ENCODE measurements around the gene DCHS2. TPM values are rescaled to one million over a fixed set of nuclear protein-coding genes. Genes with fewer than 3 reads are reported as not detected.

Gene DCHS2
- total RNA-seq, 1 donor from 2014 or later = not detected

- no peak overlapping the region for H3K4me3 Mint-ChIP-seq
- no peak for DNase-seq (ENCODE audit: low spot score)
- no peaks in the 10 kb centered on the region for H3K36me3 Mint-ChIP-seq (ENCODE audit: low read depth)
- intact Hi-C loops (cut with micrococcal nuclease) = no loop called here
- peaks cover 8% of the 10 kb centered on the region for H3K27me3 Mint-ChIP-seq (ENCODE audit: insufficient read depth)
- no peaks in the 10 kb centered on the region for H3K4me1 Mint-ChIP-seq (ENCODE audit: low read depth)
- H3K27ac Mint-ChIP-seq = no peak overlapping the region
- no peaks in the 10 kb centered on the region for H3K9me3 Mint-ChIP-seq
Measured at GRCh38 chr4:154389148-154389547, 102.5 kb downstream of the DCHS2 start.

- no peak for DNase-seq (ENCODE audit: low spot score)
- Mint-ChIP-seq H3K36me3 (ENCODE audit: low read depth) (no peaks in the 10 kb centered on the region), H3K4me3 (no peak overlapping the region), H3K9me3 (no peaks in the 10 kb centered on the region), H3K27ac (no peak overlapping the region), H3K27me3 (ENCODE audit: insufficient read depth) (peaks cover 3% of the 10 kb centered on the region), H3K4me1 (ENCODE audit: low read depth) (no peaks in the 10 kb centered on the region)
- intact Hi-C loops (cut with micrococcal nuclease) = no loop called here
Measured at GRCh38 chr4:154384012-154384411, 107.6 kb downstream of the DCHS2 start.

DNA sequence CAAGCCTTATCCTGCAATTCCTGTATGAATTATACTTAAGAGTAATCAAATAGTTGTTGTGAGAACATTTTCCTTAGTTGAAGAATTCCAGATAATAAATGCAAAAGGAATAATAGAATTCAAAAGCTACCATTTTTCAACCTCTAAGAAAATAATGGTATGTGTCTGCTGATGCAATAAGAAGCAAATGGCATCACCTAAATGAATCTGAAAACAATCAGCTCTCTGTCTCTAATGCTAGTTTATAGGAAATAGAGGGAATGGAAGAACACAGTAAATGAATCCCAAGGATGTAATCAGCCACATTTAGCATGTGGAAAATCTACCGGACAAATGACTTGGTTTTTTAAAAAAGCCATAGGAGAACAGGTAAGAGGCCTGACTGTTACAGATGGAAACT is 115.1 kb downstream of the DCHS2 start:
- H3K27ac Mint-ChIP-seq = no peak overlapping the region
- H3K4me1 Mint-ChIP-seq (ENCODE audit: low read depth) = no peaks in the 10 kb centered on the region
- no peaks in the 10 kb centered on the region for H3K9me3 Mint-ChIP-seq

DNA sequence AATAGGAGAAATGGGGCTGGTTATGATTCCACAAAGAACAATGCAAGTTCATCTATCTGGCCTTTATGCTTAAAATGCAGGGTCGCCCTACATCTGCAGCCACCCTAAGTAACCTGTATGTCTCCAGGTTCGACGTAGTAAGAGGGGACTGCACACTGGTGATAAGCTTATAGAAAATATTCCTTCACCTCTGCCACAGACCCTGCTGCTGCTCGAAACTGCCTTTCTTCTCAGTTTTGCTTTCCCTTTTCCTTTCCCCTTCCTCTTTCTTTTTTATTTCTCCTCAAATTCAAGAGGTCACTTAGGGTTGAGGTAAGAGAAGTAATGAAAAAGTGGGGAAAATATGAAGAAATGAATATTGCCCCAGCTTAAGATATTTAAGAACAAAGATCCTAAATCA is 123.5 kb downstream of the DCHS2 start:
- intact Hi-C loops (cut with micrococcal nuclease) = no loop called here
- no peak overlapping the region for H3K27ac Mint-ChIP-seq
- no peak overlapping the region for H3K4me3 Mint-ChIP-seq
- no peaks in the 10 kb centered on the region for H3K36me3 Mint-ChIP-seq (ENCODE audit: low read depth)
- DNase-seq (ENCODE audit: low spot score) = no peak
- H3K27me3 Mint-ChIP-seq (ENCODE audit: insufficient read depth) = peaks cover 18% of the 10 kb centered on the region
- H3K9me3 Mint-ChIP-seq = no peaks in the 10 kb centered on the region
- peaks cover 18% of the 10 kb centered on the region for H3K4me1 Mint-ChIP-seq (ENCODE audit: low read depth)

More for the DNA sequence above, 115.1 kb downstream of the DCHS2 start:
- Mint-ChIP-seq H3K4me3 (no peak overlapping the region), H3K27me3 (ENCODE audit: insufficient read depth) (peaks cover 20% of the 10 kb centered on the region), H3K36me3 (ENCODE audit: low read depth) (no peaks in the 10 kb centered on the region)
- intact Hi-C loops (cut with micrococcal nuclease) = no loop called here
- DNase-seq (ENCODE audit: low spot score) = no peak

DNA sequence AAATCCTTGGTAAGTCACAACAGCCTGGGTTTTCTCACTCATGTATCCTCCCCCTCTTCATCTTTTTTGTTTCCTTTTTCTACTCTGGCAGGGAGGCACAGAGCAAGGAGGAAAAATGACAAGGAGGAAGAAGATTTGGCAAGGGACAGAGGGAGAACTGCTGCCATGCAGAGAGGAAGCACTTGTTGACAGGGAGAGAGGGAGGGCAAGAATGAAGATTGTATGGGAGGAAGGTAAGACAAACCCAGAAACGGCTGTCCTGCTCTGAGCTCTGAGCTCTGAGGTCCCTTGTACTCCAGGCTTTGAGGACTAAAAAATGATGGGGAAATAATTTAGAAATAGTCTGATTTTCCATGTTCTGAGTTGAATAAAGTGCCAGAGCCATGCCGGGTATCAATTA is 123.9 kb downstream of the DCHS2 start:
- H3K4me1 Mint-ChIP-seq (ENCODE audit: low read depth) = peaks cover 18% of the 10 kb centered on the region
- peak overlapping the region; percentile 40 for H3K27ac Mint-ChIP-seq
- no peak overlapping the region for H3K4me3 Mint-ChIP-seq
- peaks cover 21% of the 10 kb centered on the region for H3K27me3 Mint-ChIP-seq (ENCODE audit: insufficient read depth)
- DNase-seq (ENCODE audit: low spot score) = no peak
- no peaks in the 10 kb centered on the region for H3K36me3 Mint-ChIP-seq (ENCODE audit: low read depth)
- H3K9me3 Mint-ChIP-seq = no peaks in the 10 kb centered on the region
- intact Hi-C loops (cut with micrococcal nuclease) = no loop called here

DNA sequence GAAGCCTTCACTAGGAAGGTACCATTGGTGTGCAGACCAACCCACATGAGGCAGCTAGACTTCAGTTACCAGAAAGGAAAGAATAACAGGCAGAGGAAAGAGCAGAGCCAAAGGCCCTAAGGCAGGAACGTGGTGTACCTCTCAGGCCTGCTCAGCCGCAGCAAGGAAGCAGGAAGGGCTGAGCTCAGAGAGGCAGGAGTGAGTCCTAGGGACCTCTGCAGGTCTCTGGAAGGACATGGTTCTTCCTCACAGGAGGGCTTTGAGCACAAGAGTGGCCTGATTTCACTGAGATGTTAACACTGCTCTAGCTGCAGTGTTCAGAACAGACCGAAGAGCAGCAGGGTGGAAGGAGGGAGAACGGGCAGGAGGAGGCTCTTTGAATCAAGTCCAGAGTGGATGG is 124.6 kb downstream of the DCHS2 start:
- intact Hi-C loops (cut with micrococcal nuclease) = no loop called here
- Mint-ChIP-seq H3K27me3 (ENCODE audit: insufficient read depth) (peaks cover 19% of the 10 kb centered on the region), H3K9me3 (no peaks in the 10 kb centered on the region), H3K4me3 (no peak overlapping the region), H3K36me3 (ENCODE audit: low read depth) (no peaks in the 10 kb centered on the region), H3K27ac (no peak overlapping the region), H3K4me1 (ENCODE audit: low read depth) (peaks cover 21% of the 10 kb centered on the region)
- no peak for DNase-seq (ENCODE audit: low spot score)

DNA sequence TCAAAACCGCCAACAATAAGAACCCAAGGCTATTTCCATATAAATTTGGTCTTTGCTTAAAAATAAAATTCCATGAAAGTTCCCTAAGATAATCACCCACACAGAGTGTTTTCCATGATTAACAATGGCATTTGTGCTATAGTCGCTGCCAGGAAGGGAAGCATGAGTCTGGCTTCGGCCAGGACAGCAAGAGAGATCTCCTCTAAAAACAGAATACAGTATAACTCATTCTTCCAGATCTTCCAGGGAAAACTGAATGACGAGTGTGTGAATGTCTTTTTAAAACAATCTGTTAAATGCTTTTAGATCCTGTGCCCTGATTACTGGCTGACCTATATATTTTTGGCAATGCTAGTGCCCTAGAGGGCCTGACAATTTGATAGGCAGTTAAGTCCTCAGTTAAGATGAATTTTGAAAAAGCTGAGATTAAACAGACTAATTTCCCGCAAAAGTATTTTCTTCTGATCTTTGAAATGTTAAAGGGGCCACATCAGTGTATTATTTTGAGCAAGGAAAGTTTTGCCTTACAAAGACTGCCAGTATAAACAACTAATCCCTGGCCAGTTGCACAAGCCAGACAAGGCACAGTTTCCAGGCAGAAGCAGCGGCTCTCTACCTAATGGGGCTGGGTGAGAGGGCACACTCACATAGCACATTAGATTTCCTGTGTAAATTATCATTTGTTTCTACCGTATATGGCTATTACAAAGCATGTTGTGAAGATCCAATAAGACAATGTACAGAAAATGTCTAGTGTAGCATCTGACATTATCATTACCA is 127.3 kb downstream of the DCHS2 start:
- Mint-ChIP-seq H3K4me1 (ENCODE audit: low read depth) (peaks cover 37% of the 10 kb centered on the region), H3K27me3 (ENCODE audit: insufficient read depth) (peaks cover 11% of the 10 kb centered on the region), H3K4me3 (no peak overlapping the region), H3K9me3 (no peaks in the 10 kb centered on the region), H3K27ac (no peak overlapping the region), H3K36me3 (ENCODE audit: low read depth) (no peaks in the 10 kb centered on the region)
- intact Hi-C loops (cut with micrococcal nuclease) = no loop called here
- no peak for DNase-seq (ENCODE audit: low spot score)

- H3K4me1 Mint-ChIP-seq (ENCODE audit: low read depth) = peaks cover 19% of the 10 kb centered on the region
- no peaks in the 10 kb centered on the region for H3K36me3 Mint-ChIP-seq (ENCODE audit: low read depth)
- peaks cover 20% of the 10 kb centered on the region for H3K27me3 Mint-ChIP-seq (ENCODE audit: insufficient read depth)
- no peak overlapping the region for H3K4me3 Mint-ChIP-seq
- no peak overlapping the region for H3K27ac Mint-ChIP-seq
- peak; percentile 9 for DNase-seq (ENCODE audit: low spot score)
- H3K9me3 Mint-ChIP-seq = no peaks in the 10 kb centered on the region
- intact Hi-C loops (cut with micrococcal nuclease) = no loop called here
Measured at GRCh38 chr4:154361450-154361849, 130.1 kb downstream of the DCHS2 start.

DNA sequence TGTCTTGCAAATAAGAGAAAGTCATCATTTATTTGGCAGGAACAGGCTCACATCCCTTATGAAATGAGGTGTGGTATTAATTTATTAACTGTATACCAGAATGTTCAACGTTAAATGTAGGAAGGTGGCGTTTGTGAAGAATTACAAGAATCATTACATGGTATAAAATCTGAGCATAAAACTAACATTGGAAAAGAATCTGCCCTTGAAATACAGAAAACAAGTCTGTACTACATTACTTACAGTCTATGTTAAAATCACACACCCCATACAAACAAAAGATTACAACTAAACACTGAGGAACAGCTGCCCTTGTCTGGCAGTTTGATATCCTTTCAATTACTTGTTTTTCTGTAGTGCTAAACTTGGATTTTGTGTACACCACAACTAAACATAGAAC is 131.1 kb downstream of the DCHS2 start:
- Mint-ChIP-seq H3K27ac (no peak overlapping the region), H3K27me3 (ENCODE audit: insufficient read depth) (peaks cover 20% of the 10 kb centered on the region), H3K4me3 (no peak overlapping the region), H3K36me3 (ENCODE audit: low read depth) (no peaks in the 10 kb centered on the region), H3K4me1 (ENCODE audit: low read depth) (peaks cover 19% of the 10 kb centered on the region), H3K9me3 (no peaks in the 10 kb centered on the region)
- no peak for DNase-seq (ENCODE audit: low spot score)
- intact Hi-C loops (cut with micrococcal nuclease) = no loop called here

DNA sequence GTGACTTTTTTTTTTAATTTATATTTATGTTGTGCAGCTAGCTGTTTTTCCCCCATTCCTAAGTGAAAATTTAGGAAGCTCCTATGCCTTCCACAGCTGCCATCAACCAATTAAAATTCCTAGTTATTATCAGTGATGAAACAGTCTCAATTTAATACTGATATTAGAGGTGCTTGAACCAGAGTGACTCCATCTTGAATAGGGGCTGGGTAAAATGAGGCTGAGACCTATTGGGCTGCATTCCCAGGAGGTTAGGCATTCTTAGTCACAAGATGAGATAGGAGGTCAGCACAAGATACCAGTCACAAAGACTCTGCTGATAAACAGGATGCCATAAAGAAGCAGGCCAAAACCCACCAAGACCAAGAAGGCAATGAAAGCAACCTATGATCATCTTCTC is 136.7 kb downstream of the DCHS2 start:
- no peaks in the 10 kb centered on the region for H3K4me1 Mint-ChIP-seq (ENCODE audit: low read depth)
- no peak for DNase-seq (ENCODE audit: low spot score)
- no peaks in the 10 kb centered on the region for H3K36me3 Mint-ChIP-seq (ENCODE audit: low read depth)
- H3K4me3 Mint-ChIP-seq = no peak overlapping the region
- peaks cover 19% of the 10 kb centered on the region for H3K27me3 Mint-ChIP-seq (ENCODE audit: insufficient read depth)
- H3K9me3 Mint-ChIP-seq = no peaks in the 10 kb centered on the region
- no peak overlapping the region for H3K27ac Mint-ChIP-seq
- intact Hi-C loops (cut with micrococcal nuclease) = no loop called here

- H3K4me1 Mint-ChIP-seq (ENCODE audit: low read depth) = peaks cover 7% of the 10 kb centered on the region
- no peaks in the 10 kb centered on the region for H3K36me3 Mint-ChIP-seq (ENCODE audit: low read depth)
- intact Hi-C loops (cut with micrococcal nuclease) = no loop called here
- no peaks in the 10 kb centered on the region for H3K9me3 Mint-ChIP-seq
- peaks cover 17% of the 10 kb centered on the region for H3K27me3 Mint-ChIP-seq (ENCODE audit: insufficient read depth)
- no peak overlapping the region for H3K4me3 Mint-ChIP-seq
- H3K27ac Mint-ChIP-seq = no peak overlapping the region
- no peak for DNase-seq (ENCODE audit: low spot score)
Measured at GRCh38 chr4:154349829-154350228, 141.8 kb downstream of the DCHS2 start.

GRCh38 chr4:154348657-154349056 is 142.9 kb downstream of the DCHS2 start:
- Mint-ChIP-seq H3K27me3 (ENCODE audit: insufficient read depth) (peaks cover 20% of the 10 kb centered on the region), H3K4me3 (no peak overlapping the region), H3K4me1 (ENCODE audit: low read depth) (peaks cover 7% of the 10 kb centered on the region), H3K27ac (no peak overlapping the region), H3K9me3 (no peaks in the 10 kb centered on the region), H3K36me3 (ENCODE audit: low read depth) (no peaks in the 10 kb centered on the region)
- DNase-seq (ENCODE audit: low spot score) = no peak
- intact Hi-C loops (cut with micrococcal nuclease) = no loop called here

- Mint-ChIP-seq H3K36me3 (ENCODE audit: low read depth) (no peaks in the 10 kb centered on the region), H3K4me1 (ENCODE audit: low read depth) (peaks cover 7% of the 10 kb centered on the region), H3K9me3 (no peaks in the 10 kb centered on the region), H3K27me3 (ENCODE audit: insufficient read depth) (peaks cover 17% of the 10 kb centered on the region), H3K4me3 (no peak overlapping the region), H3K27ac (no peak overlapping the region)
- DNase-seq (ENCODE audit: low spot score) = no peak
- intact Hi-C loops (cut with micrococcal nuclease) = no loop called here
Measured at GRCh38 chr4:154345359-154345758, 146.2 kb downstream of the DCHS2 start.

DNA sequence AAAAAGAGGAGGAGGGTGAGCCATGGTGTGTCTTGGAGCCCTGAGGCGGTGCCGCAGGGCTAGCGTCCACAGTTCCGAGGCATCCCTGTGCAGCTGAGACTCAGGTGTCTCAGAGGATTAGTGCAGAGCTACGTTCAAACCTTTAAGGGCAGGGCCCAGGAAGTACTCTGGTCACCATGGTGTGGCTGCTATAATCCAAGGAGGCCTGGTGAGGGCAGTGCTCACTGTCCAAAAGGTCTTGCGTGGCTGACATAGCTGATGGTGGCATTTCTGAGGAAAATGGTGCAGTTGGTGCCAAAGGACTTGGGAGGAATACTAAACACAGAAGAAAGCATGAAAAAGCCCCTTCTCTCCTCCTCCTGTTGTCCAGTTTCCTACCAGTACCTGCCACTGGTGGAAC is 146.9 kb downstream of the DCHS2 start:
- H3K4me3 Mint-ChIP-seq = no peak overlapping the region
- no peak for DNase-seq (ENCODE audit: low spot score)
- H3K27ac Mint-ChIP-seq = no peak overlapping the region
- H3K27me3 Mint-ChIP-seq (ENCODE audit: insufficient read depth) = peaks cover 14% of the 10 kb centered on the region
- no peaks in the 10 kb centered on the region for H3K36me3 Mint-ChIP-seq (ENCODE audit: low read depth)
- H3K9me3 Mint-ChIP-seq = no peaks in the 10 kb centered on the region
- intact Hi-C loops (cut with micrococcal nuclease) = no loop called here
- H3K4me1 Mint-ChIP-seq (ENCODE audit: low read depth) = peaks cover 7% of the 10 kb centered on the region
